GM21447 (cell line): ENCODE data around the gene SPHK1.
"Not testable (repeated sequence)": the region's sequence is repeated elsewhere in the genome, so short reads cannot be mapped to it uniquely, and the experiment has no call there.

Experiments
- ATAC-seq: cut with Tn5 transposase; IDR thresholded peaks from one replicate; pipeline ENCODE4 v1.9.1; 2021; ENCODE audit not compliant: unreplicated experiment

SPHK1 gene, protein sequence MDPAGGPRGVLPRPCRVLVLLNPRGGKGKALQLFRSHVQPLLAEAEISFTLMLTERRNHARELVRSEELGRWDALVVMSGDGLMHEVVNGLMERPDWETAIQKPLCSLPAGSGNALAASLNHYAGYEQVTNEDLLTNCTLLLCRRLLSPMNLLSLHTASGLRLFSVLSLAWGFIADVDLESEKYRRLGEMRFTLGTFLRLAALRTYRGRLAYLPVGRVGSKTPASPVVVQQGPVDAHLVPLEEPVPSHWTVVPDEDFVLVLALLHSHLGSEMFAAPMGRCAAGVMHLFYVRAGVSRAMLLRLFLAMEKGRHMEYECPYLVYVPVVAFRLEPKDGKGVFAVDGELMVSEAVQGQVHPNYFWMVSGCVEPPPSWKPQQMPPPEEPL

DNA sequence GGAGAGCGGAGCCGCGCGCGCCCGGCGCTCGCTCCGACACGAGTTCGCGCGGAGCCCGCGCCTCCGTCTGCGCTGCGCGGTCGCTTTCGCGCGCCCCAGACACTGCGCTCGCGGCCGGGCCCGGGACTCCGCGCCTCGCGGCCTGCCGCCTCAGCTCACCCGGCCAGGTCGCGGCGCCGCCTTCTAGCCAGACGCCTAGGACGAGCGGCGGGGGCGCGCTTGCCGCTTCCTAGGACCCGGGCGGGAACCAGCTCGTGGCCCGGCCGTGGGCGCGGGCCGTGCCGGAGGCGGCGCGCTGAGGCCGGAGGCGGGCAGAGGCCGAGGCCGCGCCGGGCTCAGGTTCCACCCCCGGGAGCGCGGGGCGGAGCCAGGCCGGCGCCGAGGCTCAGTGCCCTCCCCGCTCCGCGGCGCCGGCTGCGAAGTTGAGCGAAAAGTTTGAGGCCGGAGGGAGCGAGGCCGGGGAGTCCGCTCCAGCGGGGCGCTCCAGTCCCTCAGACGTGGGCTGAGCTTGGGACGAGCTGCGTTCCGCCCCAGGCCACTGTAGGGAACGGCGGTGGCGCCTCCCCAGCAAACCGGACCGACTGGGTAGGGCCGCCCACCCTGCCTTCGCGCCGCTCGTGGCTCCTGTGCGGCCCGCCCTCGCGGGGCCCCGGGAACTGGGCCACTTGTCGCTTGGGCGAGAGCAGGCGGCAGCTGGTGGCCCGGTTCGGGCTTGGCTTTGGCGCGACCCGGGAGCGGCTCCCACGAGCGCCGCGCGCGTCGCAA lies at the start of gene SPHK1:
Gene SPHK1, plus strand, starts transcription at position 388 of the 765 bp plus-strand sequence. CDS start 1,036 bp downstream, outside the sequence.
- ATAC-seq: peak; percentile 49

DNA sequence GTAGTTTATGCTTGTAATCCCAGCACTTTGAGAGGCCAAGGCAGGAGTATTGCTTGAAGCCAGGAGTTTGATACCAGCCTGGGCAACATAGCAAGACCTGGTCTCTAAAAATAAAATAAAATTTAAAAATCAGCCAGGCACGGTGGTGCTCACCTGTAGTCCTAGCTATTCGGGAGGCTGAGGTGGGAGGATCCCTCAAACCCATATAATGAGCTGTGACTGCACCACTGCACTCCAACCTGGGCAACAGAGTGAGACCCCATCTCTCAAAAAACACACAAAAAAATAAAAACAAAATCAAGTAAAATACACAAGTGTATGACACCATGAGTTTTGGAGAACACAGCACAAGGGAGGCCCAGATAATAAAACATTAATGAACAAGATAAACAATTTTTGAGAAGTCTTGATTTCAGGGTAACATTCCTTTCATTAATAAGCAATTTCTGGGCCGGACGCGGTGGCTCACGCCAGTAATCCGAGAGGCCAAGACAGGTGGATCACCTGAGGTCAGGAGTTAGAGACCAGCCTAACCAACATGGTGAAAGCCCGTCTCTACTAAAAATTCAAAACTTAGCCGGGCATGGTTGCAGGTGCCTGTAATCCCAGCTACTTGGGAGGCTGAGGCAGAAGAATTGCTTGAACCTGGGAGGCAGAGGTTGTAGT lies 48.6 kb upstream of the SPHK1 start:
- ATAC-seq: no peak

DNA sequence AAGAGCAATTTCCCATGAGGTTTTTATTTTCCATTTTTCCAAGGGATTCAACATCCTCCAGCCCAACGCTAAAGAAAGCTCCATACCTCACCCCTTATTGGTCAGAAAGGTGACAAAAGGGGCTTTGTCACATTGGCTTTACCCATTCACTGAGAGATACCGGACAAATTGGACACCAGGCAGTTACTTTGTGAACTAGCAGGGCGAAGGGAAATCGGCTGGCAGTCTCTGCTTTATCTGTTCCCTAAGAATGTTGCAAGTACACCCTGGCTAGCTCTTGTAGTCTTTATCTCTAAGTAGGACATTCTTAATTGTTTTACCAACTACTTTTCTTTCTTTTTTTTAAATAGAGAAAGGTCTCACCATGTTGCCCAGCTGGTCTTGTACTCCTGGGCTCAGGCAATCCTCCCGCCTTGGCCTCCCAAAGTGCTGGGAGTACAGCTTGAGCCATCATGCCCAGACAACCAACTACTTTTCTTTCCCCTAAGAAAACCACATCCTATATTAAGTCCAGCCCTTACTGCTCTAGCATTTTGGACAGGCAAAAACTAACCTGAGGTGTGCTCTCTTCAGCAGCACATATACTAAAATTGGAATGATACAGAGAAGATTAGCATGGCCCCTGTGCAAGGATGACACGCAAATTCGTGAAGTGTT lies 47.5 kb upstream of the SPHK1 start:
- no peak for ATAC-seq

DNA sequence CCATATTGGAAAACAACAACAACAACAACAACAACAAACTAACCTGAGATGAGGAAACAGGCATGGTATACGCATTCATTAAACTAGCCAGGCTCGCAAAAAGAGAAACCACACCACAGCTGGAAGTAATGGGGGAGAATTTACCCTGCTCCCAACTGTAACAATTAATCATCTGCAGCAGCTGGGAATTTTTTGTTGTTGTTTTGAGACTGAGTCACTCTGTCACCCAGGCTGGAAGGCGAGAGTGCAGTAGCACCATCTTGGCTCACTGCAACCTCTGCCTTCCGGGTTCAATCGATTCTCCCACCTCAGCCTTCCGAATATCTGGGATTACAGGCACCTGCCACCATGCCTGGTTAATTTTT lies 47.0 kb upstream of the SPHK1 start:
- ATAC-seq: no peak

DNA sequence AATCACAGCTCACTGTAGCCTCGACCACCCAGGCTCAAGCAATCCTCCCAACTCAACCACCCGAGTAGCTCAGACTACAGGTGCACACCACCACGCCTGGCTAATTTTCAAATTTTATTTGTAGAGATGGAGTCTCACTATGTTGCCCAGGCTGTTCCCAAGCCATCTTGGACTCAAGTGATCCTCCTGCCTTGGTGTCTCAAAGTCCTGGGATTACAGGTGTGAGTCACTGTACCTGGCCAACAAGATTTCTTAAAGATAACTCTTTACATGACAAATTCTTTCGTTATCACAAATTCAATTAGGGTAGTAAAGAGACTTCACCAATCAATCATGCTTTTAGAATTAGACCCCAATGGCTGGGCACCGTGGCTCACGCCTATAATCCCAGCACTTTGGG lies 43.1 kb upstream of the SPHK1 start:
- no peak for ATAC-seq

DNA sequence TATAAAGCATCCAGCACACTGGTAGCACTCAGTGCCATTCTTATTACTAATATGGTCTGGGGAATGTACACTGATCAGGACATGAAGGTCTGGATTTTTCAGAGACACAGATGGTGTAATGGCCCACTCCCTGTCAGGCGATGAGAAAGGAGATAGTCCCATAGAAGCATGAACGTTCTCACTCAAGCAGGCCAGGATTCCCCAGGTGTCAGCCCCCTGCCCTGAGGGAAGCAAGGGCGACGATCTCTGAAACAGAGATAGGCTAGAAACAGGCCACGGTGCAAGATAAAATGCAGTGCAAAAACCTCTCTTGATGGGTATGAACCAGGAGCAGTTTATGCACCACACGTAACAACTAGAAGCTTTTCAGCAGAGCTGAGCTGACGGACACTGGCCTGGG lies 41.3 kb upstream of the SPHK1 start:
- no peak for ATAC-seq

DNA sequence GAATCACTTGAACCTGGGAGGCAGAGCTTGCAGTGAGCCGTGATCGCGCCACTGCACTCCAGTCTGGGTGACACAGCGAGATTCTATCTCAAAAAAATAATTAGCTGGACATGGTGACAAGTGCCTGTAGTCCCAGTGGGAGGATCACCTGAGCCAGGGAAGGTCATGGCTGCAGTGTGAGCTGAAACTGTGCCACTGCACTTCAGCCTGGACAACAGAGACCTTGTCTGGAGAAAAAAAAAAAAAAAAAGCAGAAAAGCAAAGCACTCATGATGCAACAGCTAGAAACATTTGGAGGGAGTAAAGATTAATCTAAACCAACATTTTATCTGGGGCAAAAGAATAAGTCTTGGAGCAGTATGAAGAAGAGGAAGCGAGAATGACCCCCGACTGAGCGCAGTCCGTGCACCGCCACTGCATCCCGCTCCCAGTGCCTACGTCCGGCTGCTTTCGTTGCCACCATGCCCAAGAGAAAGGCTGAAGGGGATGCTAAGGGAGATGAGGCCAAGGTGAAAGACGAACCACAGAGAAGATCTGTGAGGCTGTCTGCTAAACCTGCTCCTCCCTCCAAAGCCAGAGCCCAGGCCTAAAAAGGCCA lies 38.9 kb upstream of the SPHK1 start:
- no peak for ATAC-seq

DNA sequence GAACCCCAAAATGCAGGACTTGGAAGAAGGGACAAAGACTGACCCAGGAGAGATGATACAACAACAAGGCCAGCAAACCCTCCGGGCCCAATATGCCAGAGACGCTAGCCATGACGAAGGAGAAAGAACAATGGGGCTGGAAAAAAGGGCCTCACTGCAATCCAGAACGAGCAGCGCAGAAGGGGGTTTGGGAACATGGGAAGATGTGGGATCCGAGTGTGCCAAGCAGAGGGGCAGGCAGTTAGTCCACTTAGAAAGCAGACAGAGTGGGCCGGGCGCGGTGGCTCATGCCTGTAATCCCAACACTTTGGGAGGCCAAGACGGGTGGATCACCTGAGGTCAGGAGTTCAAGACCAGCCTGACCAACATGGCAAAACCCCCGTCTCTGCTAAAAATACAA lies 37.5 kb upstream of the SPHK1 start:
- ATAC-seq: not testable (repeated sequence)

DNA sequence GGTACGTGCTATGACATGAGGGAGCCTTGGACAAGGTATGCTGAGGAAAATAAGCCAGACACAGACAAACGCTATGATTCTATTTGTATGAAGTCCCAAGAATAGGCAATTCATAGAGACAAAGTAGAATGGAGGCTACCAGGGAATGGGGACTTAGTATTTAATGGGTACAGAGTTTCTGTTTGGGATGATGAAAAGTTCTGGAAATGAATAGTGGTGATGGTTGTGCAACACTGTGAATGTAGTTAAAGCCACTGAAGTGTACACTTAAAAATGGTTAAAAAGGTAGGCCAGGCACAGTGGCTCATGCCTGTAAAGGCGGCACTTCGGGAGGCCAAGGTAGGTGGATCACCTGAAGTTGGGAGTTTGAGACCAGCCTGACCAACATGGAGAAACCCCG lies 33.9 kb upstream of the SPHK1 start:
- no peak for ATAC-seq

DNA sequence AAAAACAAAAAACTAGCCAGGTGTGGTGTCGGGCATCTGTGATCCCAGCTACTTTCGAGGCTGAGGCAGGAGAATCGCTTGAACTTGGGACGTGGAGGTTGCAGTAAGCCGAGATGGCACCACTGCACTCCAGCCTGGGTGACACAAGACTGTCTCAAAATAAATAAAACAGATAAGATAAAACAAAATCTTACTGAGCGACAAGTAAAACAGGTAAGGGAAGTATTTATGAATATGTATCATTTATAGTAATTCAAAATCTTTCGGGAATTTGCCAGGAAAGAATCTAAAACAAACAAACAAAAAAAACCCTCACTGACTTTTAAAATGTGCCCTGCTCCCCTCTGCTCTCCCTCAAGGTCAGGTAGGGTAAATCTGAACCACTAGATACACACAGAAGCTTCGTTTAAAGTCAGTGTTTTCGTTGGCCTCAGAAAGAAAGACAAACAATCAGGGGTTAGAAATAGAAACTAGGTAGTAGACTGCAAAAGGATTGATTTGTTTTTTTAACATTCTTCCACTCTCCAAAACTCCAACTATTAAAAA lies 32.8 kb upstream of the SPHK1 start:
- no peak for ATAC-seq

DNA sequence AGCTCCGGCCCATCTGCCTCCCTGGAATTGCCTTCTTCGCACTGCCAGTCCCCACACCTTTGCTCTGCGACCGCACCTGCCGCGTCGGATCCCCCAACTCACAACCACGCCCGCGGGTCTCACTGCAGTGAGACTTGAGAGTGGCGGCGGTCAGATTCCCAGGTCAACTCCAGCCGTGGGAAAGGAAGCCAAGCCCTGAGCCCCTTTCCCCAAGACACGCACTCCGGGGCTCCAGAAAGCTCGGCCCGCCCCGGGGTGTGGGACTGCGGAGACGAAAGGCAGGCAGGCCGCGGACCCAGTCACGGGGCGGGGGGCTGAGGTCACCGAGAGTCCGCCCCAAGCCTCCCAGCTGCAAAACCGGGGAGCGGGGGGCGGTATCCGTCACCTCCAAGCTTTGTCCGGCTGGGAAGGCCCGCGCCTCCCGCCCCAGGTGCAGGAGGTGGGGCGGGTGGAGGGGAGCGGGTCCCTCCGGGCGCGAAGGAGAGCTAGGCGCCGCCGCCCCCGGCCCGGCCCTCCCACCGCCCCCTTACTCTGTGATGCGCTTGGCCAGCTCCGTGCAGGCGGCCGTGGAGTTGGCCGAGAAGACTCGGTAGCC lies 31.3 kb upstream of the SPHK1 start:
- ATAC-seq: peak; percentile 29

DNA sequence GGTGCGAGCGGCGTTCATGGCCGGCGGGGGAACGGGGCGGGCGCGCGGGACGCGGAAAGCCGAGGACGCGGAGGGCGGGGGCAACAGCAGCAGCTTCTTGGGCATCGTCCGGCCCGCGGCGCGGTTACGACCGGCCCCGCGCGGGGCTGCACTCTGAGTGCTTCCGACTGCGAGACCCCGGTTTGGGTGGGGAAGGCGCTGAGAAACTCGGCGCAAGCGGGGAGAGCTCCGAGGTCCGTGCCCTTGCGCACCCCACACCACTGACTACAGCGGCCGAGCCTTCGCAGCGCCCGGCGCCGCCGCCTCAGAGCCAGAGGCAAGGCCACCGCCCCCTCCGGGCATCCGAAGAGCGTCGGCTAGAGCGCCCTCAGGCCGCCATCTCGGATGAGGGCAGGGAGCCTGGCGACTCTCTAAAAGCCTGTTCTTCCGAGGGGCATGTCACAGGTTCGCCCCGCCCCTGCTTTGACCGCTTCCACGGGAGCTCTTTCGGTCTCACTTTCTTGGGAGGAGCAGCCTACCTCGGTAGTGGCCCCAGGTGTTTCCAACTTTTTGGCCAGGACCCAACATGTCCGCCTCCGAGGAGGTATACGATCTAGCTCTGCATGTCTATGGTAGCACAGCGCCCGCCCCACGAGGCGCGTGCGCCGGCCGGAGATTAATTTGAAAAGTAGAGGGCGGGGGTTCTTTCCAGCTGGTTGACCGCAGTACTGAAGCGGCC lies 30.7 kb upstream of the SPHK1 start, which contains the start of gene PRPSAP1:
Gene PRPSAP1, minus strand, starts transcription at position 318 of the 718 bp plus-strand sequence. Its CDS starts 213 bp downstream, at position 105.
- ATAC-seq: peak; percentile 79

DNA sequence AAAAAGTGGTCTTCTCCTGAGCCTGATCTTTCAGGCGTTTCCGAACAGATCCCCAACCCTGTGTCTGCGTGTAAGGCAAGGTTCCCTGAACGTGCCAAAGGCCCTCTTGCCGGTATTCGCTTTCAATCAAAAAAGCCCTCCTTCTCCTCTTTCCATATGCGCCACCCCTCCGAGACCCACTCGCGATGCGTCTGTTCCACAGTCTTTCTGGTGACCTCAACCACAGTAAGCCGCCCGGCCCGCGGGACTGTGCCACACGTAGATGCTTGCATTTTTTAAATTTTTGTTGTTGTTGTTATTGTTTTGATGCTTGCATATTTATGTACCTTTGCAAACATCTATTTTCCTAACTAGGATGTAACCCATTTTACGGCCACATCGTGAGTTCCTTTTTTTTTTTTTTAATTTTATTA lies 30.1 kb upstream of the SPHK1 start:
- no peak for ATAC-seq

DNA sequence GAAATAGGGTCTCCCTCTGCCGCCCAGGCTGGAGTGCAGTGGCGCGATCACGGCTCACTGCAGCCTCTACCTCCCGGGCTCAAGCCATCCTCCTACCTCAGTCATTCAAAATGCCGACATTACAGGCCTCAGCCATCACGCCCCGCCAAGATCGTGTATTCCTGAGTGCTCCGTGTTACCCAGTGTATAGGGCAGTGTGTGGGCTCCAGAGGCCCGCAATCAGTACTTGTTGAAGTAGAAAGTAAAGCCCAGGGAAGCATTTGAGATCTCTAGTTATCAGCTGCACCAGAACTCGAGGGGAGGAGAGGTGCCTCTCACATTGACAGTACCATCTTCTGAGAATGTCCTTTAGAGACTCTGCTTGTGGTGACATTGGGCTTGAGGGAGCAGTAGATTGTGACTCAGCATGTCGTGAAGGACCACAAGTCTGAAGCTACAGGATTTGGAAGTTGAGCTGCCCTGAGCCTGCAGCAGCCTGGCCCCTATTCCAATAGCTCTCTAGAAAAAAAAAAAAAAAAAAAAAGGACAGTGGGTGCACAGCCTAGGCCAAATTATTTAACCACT lies 29.6 kb upstream of the SPHK1 start:
- ATAC-seq: no peak

DNA sequence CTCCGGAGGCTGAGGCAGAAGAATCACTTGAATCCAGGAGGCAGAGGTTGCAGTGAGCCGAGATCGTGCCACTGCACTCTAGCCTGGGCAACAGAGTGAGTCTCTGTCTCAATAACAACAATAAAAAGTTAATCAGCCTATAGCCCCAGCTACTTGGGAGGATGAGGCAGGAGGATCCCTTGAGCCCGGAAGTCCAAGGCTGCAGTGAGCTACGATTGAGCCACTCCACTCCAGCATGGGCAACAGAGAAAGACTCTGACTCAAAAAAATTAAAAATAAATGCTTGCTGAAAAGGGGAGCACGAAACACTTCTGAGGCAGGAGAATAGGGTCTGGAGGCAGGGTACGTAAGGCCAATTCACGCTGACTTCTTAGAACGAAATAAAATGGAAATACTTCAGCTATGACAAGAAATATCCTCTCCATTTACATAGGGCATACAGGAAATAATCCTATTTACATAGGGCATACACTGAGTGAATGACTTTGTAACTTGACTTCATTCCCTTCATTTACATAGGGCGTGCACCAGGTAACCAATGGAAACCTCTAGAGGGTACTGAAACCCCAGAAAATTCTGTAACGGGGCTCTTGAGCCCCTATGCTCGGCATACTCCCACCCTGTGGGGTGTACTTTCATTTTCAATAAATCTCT lies 27.5 kb upstream of the SPHK1 start:
- ATAC-seq: no peak

DNA sequence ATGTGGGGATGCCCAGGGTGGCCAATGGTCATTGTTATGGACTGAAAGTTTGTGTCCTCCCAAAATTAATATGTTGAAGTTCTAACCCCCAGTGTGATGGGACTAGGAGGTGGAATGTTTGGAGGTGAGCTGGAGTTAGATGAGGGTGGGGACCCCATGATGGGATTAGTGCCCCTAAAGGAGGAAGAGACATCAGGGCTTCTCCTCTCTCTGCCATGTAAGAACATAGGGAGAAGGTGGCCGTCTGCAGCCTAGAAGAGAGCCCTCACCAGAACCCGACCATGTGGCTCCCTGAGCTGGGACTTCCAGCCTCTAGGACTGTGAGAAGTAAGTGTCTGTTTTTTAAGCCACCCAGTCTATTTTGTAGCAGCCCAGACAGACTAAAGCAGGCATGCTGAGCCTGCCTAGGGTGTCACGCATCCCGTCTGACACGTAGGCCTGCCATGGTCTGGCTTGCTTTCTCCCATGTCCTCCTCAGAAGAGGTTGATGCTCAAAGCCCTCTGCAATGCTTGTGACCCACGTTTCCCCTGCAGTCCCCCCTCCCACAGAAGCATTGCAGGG lies 26.7 kb upstream of the SPHK1 start:
- ATAC-seq: no peak

DNA sequence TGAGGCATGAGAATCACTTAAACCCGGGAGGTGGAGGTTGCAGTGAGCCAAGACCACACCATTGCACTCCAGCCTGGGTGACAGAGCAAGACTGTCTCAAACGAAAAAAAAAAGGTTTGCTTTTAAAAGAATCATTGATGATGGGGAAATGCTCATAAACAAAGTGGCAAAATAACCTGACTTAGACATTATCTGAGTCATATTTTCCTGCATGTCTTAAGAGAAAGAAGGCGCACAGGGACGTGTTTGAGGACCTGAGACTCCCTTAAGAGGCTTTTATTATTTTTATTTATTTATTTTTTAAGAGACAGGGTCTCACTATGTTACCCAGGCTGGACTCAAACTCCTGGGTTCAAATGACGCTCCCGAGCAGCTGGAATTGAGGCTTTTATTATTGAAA lies 25.0 kb upstream of the SPHK1 start:
- ATAC-seq: no peak

DNA sequence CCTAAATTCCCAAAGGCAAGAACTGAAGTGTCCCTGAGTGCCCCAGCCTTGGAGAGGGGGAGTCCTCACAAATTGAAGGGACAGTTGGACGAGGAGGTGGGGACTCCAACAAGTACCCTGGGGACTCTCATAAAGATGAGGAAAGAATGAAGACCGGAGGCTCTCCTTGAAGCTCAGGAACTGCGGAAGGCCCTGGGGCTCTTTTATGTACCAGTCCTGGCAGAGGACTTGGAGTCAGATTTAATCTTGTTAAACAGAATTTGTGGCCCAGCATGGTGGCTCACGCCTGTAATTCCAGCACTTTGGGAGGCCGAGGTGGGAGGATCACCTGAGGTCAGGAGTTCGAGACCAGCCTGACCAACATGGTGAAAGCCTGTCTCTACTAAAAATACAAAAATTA lies 24.6 kb upstream of the SPHK1 start:
- ATAC-seq: not testable (repeated sequence)
